Measurements from ENCODE around the gene PTAR1. TPM values are rescaled to one million over a fixed set of nuclear protein-coding genes. Genes with fewer than 3 reads are reported as not detected.

The PTAR1 gene
- total RNA-seq, 2 experiments from 2014 or later = 48.2 to 68.8 TPM

Other genes starting within 250 kb of the PTAR1 start
- 0.03 TPM in 1 of 2 replicates, not detected in the other for gene APBA1, start 87.6 kb downstream of the PTAR1 start, total RNA-seq (2014; rRNA removed; shearing (Covaris generic))
- not detected in 2 replicates for gene APBA1, start 87.6 kb downstream of the PTAR1 start, total RNA-seq (2022)
- gene CFAP95, start 60.8 kb upstream of the PTAR1 start, total RNA-seq (2014; rRNA removed; shearing (Covaris generic)) = not detected in 2 replicates
- gene CFAP95, start 60.8 kb upstream of the PTAR1 start, total RNA-seq (2022) = not detected in 2 replicates